Ovary (tissue), 3 donors: ENCODE data around the gene C18orf54.

Experiments
- CTCF ChIP-seq, 3 donors: fragments of 450-650 bp in 2 of 3; fragments of 200-600 bp in 1 of 3; IDR thresholded peaks; one replicate each; pipeline versions ENCODE4 v1.5.1 to v1.8.0; 2016 to 2022; ENCODE audit warnings: antibody characterized with exemption in 3 of 3, mild to moderate bottlenecking in 1 of 3
- EP300 ChIP-seq: sonication (generic); formaldehyde crosslinking; IDR thresholded peaks from one replicate; pipeline ENCODE4 v1.6.1; 2017; ENCODE audit warnings: antibody characterized with exemption
- POLR2A ChIP-seq: fragments of 450-650 bp; IDR thresholded peaks from one replicate; pipeline ENCODE4 v1.6.1; 2017; ENCODE audit warnings: antibody characterized with exemption, mild to moderate bottlenecking, moderate library complexity
- donor health status: DM: no; HTN: no; CAD: no.

- TF ChIP-seq CTCF (IDR thresholded peaks at IDR 0.05): no peak
- no peak for TF ChIP-seq POLR2A
- no peak for TF ChIP-seq EP300
Observed at GRCh38 chr18:54360406-54360805, 2.7 kb downstream of the C18orf54 start.
